Head of caudate nucleus (tissue), 42 donors: ENCODE measurements around the gene CENPU.
"Not testable (repeated sequence)": the region's sequence is repeated elsewhere in the genome, so short reads cannot be mapped to it uniquely, and the experiment has no call there.

ENCODE experiments used
- DNase-seq, 42 donors: peaks; one replicate each; pipeline versions ENCODE4 v3.0.0 to v3.0.0-alpha.2; 2020 to 2021; ENCODE audit warnings: mixed read lengths in 7 of 42
- intact Hi-C: fragments of 100-400 bp; cut with DNase I; formaldehyde crosslinking; loops from one replicate; pipeline ENCODE4 v1.15.0; 2022

CENPU gene

DNA sequence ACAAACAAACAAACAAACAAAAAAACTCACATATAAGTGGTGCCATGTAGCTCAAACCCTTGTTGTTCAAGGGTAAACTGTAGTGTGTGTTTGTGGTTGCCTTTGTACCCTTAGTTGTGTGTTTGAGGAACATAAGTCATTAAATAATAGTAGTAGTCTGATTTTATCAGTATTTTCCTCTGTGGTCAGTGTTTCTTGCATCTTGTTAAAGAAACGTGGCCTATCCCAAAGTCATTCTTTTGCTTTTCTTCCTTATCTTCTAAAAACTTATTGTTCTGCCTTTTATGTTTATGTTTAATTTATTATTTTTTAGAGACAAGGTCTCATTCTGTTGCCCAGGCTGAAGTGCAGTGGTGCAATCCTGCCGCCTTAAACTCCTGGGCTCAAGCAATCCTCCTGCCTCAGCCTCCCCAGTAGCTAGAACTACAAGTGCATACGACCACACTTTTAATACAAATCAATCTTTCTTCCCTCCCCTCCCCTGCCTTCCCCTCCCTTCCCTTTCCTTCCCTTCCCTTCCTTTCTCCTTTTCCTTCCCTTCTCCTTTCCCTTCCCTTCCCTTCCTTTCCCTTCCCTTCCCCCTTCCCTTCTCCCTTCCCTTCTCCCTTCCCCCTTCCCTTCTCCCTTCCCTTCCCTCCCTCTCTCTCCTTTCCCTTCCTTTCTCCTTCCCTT lies 57.9 kb downstream of the CENPU start:
- DNase-seq = no peak
- intact Hi-C loops = no loop called here

DNA sequence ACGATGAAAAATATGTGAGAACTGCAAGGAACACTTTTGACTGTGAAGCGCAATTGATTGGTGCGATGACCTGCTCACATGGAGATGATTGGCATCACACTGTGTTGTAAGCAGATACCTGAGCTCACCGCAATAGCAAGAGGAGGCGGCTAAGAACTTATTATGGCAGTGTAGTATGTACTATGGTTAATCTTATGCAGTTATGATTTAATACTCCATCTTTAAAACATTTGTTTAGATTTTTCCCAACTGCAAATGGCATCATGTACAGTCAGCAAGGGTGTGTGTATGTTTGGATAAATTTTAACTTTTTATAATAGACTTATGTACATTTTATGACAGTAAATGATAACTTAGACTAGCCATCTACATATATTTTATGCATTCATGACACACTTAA lies 58.9 kb downstream of the CENPU start:
- intact Hi-C loops = no loop called here
- DNase-seq = no peak

GRCh38 chr4:184674011-184674410 lies 59.9 kb downstream of the CENPU start:
- DNase-seq = no peak
- intact Hi-C loops = no loop called here

DNA sequence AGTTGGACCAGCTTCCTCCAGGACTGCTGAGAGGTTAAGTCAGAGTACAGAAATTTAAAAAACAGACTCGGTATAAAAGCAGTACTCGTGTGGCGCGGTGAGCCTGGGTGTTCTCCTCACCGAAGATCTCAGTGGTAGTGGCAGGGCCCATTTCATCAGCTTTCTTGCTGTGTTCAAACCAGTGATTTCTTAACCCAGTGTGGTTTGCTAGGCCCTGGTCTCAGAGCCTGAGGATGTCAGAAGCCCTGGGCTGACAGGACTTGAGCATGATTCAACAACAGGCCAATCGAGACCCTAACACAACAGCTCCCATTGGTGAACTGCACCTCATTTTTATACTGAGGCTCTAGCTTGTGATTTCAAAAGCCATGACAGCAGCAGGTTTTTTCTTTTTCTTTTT lies 61.2 kb downstream of the CENPU start:
- intact Hi-C loops = no loop called here
- no peak for DNase-seq

DNA sequence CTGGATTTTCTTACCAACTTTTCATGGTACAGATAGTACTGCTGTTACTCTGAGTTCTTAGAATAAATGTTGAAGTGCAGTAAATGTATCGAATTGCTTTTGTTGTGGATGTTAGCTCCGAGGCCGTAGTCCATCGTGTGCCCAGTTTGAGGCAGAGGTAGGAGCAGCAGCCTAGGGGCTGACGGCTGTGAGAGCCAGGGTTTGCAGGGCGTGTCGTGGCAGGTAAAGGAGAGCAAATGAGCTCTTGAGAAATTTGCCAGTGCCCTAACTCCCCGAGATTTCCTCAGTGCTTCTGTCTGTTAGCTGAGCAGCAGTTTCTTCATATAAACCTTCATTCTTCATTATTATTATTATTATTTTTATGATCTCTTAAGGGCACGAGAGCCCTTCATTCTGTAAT lies 62.8 kb downstream of the CENPU start:
- DNase-seq = no peak
- intact Hi-C loops = no loop called here

GRCh38 chr4:184669251-184669650 lies 64.6 kb downstream of the CENPU start:
- intact Hi-C loops = no loop called here
- DNase-seq = peak in 2 of 42 donors; percentile 9 to 18

GRCh38 chr4:184668511-184669114 lies 65.3 kb downstream of the CENPU start:
- DNase-seq = no peak
- intact Hi-C loops = no loop called here

GRCh38 chr4:184668096-184668495 lies 65.8 kb downstream of the CENPU start:
- intact Hi-C loops = no loop called here

DNA sequence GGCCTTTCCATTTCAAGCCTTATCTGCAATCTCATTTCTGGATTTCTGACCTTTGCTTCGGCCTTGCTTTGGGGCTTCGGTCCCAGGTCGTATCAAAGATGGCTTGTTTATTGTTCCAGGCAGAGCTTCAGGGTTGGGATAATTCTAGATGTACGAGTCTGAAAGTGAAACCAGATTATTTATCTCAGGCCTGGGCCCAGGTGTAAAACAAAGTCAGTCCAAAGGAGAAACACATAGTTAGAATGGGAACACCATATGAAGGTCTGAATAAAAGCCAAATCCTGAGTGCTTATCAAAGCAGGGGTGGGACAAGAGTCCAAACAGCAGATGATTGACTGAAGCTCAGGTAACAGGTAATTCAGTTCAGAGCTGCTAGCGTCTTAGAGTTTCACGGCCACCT lies 67.2 kb downstream of the CENPU start:
- intact Hi-C loops = no loop called here
- DNase-seq = no peak

More at GRCh38 chr4:184668096-184668495, 65.8 kb downstream of the CENPU start:
- no peak for DNase-seq

DNA sequence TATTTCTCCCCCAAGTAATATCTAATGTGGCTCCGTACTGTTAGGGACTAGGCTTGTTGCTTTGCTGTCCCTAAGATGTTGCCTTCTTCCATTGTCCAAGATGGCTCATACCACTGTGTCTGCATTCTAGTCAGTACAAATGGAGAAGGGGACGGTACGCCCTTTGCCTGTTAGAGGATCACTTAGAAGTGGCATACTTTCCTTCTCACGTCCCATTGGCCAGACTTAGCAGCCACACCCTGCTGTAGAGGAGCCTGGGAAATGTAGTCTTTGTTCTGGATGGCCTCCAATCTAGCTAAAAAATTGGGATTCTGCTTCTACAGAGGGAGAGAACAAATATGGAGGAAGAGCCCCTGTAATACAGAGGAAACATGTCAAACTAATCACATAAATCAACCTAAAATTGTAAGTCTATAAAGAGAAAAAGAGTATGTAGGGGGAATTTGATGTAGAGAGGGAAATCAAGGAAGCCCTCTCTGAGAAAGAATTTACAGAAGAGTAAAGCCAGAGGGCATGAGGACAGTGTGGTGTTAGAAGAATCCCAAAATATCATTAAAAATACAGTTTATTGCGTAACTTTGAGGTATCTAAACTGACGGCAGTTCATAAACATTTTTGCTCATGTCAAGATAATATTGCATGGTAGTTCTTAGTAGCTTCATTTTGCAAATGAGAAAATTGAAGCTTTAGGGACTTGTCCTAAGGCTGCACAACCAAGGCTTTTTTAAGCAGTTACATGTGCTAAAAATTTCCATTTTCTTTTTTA lies 69.3 kb downstream of the CENPU start:
- intact Hi-C loops = no loop called here
- no peak for DNase-seq

DNA sequence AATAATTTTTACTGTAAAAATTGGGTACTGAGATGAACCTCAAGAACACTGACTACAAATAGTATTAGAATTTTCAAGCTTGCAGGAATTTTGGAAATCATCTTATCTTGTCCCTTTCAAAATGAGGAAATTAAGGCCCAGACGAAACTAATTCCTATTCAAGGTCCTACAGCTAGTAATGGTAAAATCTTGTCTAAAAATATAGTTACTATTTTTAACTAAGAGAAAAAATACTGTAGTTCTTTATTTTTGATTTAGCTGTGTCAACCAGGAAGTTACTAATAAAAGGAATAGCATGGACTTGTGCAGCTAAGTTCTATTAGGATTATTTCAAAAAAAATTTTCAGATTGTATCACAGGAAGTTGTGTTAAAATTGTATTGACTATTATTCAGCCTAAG lies 71.7 kb downstream of the CENPU start:
- DNase-seq = no peak
- intact Hi-C loops = no loop called here

GRCh38 chr4:184660978-184661377 lies 72.9 kb downstream of the CENPU start:
- DNase-seq = no peak
- intact Hi-C loops = no loop called here

GRCh38 chr4:184657820-184658219 lies 76.1 kb downstream of the CENPU start:
- DNase-seq, intact Hi-C loops: not testable (repeated sequence)

DNA sequence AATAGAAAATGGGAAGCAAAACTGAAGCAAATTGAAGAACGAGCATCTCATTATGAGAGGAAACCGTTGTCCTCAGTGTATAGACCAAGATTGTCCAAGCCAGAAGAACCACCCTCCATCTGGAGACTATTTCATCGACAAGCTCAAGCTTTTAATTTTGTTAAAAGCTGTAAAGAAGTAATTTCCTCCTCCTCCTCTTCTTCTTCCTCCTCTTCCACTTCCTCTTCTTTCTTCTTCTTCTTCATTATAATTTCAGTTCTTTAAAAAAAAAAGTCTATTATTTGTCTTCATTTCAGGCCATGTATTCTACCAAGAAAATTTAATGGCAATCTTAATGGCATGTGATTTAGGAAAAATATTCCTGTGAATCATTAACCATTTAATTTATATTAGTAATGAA lies 76.8 kb downstream of the CENPU start:
- intact Hi-C loops = no loop called here
- DNase-seq = no peak

DNA sequence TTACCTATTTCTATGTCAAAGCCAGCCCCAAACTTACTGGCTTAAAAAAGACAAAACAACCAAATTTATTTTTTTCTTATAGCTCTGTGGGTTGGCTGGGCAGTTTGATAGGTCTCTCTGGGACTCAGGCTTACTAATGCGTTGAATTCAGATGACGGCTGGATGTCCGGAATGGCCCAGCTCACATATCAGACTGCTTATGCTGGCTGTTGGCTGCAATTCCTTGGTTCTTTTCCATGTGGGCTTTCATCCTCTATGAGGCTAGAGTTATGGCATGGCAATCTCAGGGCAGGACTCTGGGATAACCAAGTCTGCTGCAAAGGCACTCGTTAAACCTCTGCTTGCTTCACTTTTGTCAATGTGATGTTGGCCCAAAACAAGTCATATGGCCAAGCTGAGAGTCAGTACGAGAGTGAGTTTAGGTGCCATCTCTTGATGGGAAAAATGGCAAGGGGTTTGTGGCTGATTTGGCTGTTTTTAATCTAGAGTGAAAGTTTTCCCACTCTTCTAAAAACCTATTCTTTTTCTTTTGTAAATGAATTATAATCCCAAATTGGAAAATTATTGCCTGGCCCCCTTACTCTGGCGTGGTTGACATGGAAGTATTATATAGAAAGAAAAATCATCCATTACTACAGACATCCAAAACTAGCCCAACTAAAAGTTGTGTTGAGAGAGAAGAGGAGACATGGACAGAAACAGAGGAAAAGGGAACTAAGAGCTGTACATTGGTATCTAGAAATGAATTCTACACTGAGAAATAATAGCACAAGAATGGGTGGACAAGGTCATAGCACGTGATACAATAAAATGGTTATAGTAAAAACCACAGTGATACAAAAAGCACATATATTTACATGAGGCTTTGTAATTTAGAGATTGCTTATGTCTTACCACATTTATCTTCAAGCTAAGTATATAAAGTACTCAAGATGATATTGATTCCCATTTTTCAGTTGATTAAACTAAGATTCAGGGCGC lies 77.7 kb downstream of the CENPU start:
- no peak for DNase-seq
- intact Hi-C loops = no loop called here

GRCh38 chr4:184653650-184654049 lies 80.2 kb downstream of the CENPU start:
- intact Hi-C loops = no loop called here
- no peak for DNase-seq

GRCh38 chr4:184652681-184653080 lies 81.2 kb downstream of the CENPU start:
- intact Hi-C loops, DNase-seq: not testable (repeated sequence)

DNA sequence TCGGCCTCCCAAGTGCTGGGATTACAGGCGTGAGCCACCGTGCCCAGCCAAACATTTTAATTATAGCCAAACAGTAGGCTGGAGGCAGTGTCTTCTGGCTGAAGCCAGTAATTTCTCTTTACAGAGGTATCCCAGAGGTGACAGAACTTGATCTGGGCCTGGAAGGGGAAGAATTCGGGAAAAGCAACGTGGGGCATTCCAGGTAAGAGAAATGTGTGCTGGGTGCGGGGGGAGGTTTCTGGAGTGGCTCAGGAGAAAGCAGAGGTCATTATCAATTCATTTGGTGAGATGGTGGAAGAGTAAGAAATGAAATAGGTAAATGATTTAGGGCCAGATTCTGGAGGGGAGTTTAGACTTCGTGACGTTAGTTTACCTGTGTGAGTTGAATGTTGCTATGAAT lies 82.0 kb downstream of the CENPU start:
- intact Hi-C loops = no loop called here
- no peak for DNase-seq
